ENCODE data around the gene TOM1L2.
"Not testable (repeated sequence)": the region's sequence is repeated elsewhere in the genome, so short reads cannot be mapped to it uniquely, and the experiment has no call there.

Gene TOM1L2

DNA sequence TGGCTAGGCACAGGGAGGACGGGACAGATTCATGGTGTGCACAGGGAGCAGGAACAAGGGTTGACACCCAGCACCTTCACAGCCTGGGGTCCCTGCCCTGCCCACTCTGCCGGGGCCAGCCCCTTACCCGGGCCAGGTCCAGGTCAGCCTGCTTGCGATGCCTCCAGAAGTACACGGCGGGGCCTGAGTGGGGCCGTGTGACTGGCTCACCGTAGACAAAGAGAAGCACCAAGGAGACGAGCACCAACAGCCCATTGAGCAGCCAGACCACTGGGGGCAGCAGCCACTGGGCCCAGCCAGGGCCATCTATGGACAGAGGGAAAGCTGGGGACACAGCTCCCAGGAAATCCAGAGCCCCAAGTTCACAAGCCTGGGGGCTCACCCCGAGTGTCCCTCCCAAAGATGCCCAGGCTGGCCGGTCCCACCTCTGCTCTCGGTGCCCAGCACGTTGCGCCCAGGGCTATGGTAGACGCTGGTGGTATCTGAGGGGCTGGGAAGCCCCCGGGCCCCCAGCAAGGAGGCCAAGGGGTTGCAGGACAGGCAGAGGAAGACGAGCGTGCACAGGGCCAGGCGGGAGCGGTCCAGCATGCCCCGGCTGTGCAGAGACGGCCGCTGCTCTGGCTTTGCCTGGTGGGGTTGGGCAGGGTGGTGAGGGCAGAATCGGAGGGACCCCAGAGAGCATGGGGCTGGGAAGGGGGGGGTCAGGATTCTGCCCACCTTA lies 155.2 kb downstream of the TOM1L2 start:
- no peak for DNase-seq (ENCODE audit: low read depth)

DNA sequence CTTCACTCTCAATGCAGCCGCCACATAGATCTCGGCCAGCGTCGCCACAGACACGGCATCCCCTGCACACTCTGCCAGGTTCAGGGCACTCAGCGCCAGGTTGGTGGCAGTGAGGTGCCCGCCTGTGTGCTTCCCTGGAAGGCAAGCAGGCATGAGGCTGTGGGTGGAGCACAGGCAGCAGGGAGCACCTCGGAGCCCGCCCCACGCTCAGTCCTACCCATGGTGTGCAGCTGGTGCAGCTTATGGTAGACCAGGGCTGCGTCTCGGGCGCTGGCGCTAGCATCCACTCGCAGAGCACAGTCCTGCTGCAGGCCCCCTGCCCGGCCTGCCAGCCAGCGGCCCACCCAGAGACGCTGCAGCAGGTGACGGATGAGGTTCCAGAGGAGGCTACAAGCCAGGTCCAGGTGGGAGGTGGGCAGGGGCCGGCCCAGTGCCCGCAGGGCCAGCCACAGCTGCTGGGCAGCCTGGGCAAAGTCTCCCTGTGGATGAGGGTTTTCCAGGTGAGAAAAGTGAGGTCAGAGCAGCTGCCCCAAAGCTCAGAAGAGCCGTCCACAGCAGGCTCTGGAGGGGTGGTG lies 155.9 kb downstream of the TOM1L2 start:
- no peak for DNase-seq (ENCODE audit: low read depth)

DNA sequence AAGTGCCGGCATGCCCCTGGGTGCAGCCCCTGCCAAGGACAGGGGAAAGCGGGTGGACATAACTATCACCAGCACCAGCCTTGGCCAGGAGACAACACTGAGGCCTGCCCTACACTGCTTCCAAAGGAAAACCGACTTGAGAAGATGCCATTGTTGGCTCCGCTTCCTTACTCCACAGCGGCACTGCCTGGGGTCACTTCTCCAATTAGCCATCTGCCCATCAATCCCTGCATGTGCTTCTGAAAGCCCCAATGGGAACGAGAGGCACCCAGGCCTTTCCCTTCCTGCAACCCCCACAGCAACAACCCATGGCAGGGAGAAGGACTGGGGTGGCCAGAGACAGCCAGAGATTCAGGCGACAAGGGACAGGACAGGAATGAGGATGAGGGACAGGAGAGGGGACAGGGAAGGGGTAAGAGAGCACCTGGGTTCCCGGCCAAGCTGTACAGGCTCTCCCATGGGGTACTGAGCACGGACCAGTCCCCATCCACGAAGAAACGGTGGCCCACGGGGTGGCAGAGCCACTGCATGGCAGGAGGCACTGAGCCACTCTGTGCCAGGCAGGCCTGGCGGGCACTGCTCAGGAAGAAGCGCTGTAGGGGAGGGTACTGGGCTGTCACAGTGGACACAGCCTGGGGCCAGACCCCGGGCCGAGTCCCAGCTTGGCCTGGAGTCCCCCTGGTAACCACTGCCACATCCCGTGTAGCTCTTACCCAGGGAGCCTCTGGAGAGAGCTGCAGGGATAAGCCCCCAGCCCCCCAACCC lies 156.6 kb downstream of the TOM1L2 start:
- DNase-seq (ENCODE audit: low read depth), result no peak

DNA sequence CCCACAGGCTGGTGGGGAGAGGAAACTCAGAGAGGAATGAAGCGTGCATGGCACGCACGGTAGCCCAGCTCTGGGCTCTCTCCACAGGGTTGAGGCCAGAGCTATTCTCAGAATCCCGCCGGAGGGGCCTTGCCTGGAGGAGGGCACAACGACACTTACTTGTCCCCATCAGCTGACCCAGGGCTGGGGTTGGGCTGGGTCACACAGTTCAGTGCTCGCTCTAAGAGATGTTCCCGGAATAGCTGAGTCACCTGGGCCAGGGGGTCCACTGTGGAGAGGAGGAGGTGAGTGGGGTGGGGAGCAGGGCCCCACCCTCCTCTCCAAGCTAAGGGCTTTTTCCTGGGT lies 157.2 kb downstream of the TOM1L2 start:
- DNase-seq (ENCODE audit: low read depth), result no peak

DNA sequence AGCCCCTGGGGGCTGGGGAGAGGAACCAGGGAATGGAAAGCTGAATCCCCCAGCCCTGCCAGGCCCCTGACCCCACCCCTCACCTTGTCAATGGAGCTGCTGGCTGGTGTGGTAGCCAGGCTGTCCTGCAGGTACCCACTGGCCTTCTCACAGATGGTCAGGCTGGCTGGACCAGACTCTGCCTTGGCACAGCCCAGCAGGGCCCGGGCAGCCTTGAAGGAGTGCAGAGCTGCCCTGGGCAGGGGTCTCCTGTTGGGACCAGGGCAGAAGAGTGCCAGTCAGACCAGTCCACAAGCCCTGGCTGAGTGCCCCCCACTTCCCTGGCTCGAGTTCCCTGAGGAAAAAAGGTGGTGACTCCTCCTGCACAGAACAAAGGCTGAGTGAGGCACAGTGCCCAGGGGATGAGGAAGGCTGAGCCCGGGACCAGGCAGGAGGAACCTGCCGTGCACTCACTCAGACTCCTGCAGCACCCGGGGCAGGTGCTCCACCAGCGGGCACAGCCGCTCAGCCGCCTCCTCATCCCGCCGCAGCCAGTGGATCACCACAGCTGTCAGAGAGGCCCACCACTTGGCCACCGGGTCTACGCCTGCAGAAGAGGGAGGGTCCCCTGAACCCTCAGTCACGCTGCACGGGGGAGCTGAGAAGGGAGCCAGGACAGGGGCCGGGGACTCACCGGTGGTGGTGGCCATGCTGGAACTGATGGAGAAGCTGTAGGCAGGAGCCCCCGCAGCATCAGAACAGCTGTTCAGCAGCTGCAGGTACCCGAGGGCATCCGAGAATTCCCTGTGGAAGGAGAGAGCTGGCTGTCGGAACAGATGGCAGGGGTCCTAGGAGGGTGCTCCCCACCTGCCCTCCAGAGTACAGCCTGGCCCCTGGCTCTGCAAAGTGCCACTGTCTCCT lies 157.8 kb downstream of the TOM1L2 start:
- no peak for DNase-seq (ENCODE audit: low read depth)

DNA sequence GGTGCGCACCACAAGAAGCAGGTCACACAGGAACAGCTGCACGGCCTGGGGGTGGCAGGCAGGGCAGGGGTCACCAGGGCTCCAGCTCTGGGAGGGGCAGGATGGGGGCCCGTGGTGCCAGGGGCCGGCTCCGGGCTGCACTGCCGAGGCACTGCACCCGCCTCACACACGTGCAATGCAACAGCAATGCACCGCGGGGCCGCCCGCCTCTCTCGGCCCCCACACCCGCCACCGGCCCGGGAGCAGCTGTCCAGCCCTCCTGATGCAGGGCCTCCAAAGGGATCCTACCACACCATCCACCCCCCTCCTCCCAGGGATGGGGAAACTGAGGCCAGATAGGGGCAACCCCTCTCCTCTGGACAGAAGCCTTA lies 158.5 kb downstream of the TOM1L2 start:
- no peak for DNase-seq (ENCODE audit: low read depth)

DNA sequence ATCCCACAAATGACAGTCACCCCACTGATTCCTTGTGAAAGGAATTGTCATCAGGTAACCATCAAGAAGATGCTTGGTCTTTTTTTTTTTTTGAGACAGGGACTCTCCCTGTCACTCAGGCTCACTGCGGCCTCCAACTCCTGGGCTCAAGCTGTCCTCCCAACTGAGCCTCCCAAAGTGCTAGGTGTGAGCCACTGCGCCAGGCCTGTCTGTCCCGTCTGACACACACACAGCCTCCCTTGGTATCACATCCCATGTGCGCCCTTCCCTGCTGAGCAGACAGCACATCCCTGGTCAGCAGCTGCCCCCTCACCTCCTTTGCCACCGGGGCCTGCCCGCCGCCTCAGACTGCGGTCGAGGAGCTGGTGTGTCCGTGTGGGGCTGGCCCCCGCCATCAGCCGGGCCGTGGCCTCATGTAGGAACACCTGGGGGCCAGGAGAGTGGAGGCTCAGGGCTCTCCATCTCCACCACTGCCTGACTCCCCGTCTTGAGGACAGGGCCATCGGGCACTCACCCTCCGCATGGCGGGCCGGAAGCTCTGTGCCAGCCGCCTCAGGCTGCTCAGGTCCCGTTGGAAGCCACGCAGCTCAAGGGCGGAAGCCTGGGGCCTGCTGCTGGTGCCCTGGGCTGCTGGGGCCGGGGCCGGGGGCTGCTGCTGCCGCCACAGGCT lies 159.0 kb downstream of the TOM1L2 start:
- DNase-seq (ENCODE audit: low read depth), result no peak

DNA sequence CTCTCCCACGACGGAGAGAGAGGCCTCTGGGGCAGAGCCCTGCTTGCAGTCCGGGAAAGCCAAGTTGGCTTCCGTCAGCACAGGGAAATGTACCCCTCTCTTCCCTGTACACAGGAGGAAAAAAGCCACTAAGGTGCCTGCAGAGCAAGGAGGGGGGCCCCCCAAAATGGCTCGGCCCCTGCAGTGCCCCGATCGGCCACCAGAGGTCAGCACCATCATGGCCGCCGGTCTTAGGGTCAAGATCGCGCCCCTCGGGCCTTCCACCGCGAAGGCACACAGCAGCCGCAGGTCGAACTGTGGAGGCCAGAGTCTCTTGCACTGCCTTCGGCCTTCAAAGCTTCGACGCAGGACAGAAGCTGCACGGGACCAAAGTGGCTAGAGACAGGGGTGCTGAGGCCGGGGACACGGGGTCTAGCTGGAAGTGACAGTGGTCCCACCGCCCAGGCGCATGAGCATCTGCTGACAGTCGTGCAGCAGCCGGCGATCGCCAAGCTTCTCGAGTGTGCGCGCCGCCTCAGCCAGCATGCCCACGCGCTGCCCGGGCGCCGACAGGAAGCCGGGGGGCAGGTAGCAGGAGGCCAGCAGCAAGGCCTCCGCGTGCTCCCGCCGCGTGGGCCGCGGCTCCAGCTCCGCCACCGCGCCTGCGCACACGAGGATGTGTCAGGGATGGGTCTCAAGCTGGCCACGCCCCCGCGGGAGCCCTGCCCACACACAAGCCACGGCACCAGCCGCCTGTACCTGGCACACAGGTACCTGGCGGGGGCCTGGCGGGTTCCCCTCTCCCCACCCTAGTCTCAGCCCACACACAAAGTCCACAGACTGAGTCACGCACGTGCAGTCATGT lies 159.8 kb downstream of the TOM1L2 start:
- peak; percentile 50 for DNase-seq (ENCODE audit: low read depth)

DNA sequence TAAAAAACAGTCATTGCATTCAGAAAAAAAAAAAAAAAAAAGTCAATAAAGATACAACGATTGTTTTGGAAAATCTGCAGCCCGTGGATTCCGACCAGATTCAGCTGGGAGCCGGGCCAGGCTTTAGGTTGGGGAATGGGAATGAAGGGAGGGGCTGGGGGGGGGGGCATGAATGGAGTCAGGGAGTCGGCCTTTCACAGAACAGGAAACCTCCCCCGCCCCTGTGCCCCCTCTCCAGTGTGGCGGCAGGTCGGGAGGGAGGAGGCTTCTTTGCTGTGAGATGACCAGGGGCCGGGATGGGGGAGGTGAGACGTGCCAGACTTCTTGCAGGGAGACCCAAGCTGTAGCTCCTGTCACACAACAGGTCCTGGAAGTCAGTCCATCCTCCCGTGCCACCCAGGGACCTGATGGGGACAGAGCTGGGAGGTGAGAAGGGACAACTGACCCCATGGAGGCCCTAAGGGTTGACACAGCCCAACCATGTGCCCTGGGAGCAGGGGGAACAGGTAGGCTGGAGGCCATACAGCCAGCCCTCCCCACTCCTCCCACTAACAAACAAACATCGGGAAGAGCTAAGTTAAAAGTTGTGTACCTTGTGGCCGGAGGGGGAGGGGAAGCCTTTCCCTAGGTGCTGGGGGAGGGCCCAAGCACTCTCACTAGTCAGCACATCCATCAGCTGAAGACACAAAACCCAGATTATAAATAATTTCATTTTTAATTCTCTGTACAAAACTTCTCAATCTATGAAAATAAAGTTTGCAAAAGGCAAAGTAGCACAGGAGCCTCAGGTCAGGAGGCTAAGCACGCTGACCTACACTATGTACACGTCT lies 160.6 kb downstream of the TOM1L2 start:
- DNase-seq (ENCODE audit: low read depth), result no peak

DNA sequence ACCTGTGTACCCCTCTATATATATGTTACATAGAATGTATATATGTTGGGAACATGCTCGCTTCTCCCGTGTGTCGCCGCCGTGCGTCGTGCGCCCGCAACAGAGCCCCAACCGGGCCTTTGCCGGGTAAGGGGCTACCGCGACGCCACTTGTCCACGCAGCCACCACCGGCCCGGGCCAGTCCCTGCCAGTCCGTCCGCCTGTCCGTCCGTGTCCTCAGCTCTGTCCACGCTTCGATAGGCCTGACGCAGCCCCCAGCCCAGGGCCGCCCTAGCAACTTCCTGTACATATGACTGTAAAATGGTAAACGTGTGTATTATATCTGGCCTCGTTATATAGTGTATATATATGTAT lies 161.3 kb downstream of the TOM1L2 start:
- DNase-seq (ENCODE audit: low read depth), result no peak

DNA sequence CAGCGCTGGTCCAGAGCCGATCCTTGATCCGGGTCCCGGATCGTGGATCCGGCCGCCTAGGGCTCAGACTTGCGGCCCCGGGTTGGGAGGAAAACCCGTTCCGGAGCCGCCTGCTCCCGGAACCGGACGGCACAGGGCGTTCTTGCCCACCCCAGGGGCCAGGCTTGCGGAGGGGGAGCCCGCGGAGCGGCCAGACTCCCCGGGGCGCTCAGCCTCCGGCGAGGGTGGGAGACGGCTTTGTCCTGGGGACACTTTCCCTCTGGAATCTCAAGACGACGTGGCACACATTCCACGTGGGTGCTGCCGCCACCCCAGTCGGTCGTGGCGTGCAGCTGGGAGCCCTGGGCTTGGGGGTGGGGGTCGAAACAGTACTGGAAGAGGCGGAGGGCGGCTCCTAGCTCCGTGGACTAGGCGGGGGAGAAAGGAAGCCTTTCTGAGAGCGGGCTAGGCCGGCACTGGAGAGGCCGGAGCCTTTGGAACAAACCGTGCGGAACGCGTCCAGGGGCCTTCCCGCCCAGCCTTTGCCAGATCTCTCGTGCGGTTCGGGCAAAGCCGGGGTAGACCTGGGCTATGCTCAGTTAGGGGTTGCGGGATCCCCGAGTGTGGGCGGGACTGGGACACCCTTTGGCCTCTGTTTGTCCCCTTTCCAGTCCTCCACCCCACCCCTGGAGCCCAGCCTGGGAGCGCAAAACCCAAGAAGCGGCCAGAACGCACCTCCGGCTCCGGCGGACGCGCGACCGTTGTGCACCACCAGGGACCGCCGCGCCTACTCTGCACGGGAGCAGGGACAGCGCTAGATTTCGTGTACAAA lies 161.9 kb downstream of the TOM1L2 start:
- no peak for DNase-seq (ENCODE audit: low read depth)

DNA sequence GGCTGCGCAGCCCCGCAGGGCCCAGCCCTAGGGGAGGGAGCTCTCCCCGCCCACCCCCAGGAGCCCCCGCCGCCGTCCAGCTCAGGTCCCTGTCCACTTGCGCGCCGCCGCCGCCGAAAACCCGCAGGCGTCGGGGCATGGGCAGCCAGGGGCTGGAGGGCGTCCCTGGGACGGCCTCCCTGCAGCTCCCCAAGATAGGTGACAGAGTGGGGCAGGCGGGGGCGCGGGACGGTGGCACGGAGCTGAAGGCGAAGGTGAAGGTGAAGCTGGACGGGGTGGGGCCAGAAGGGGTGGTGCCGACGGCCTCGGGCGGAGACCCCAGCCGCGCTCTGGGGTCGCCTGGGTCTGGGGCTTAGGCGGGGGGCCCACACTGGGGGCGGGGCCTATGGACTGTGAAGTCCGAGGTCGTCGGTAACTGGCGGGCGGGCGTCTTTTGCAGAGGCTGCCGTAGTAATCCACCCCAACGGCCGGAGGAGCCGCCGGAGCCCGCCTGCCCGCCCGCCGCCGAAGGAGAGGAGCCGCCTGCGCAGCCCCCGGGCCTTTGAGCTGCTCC lies 162.6 kb downstream of the TOM1L2 start:
- DNase-seq (ENCODE audit: low read depth), result no peak

DNA sequence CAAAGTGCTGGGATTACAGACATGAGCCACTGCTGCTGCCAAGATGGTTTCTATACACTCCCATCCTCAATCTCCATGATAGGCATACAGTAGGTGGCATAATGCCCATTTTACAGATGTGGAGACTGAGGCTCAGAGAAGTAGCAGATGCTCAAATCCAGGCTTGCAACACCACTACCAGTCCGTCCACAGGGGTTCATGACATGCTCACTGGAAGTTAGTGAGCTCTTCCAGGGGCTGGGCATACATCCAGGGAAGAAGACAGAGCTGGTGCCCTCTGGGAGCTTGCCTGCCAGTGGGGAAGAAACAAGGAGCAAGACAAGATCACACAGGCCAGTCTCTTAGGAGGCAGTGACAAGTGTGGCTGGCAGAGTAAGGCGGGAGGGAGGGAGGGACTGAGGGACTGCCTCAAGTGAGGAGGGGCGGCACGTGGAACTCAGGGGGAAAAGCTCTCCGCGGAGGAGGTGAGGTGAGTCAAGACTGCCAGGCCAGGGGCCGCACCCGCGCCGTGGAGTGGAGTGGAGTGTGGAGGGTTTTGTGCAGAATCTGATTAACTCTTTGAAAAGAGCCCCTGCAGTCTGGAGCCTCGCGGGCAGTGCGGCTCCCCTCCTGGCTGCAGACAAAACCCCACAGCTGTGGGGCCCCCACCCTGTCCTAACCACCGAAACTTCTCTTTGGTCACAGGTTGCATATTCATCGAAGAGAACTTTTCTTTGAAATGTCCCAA lies 163.3 kb downstream of the TOM1L2 start:
- DNase-seq (ENCODE audit: low read depth), result no peak

DNA sequence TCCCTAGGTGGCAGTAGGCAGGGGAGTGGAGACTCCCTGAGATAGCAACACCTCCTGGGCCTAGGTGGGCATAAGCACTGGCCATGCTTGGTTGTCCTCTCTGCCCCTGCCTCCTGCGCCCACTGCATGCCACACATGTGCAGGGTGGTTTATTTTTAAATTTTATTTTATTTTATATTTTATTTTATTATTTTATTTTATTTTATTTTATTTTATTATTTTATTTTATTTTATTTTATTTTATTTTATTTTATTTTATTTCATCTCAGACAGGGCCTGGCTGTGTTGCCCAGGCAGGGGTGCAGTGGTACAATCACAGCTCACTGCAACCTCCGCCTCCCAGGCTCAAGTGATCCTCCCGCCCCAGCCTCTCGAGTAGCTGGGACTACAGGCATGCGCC lies 164.0 kb downstream of the TOM1L2 start:
- not testable (repeated sequence) for DNase-seq (ENCODE audit: low read depth)

DNA sequence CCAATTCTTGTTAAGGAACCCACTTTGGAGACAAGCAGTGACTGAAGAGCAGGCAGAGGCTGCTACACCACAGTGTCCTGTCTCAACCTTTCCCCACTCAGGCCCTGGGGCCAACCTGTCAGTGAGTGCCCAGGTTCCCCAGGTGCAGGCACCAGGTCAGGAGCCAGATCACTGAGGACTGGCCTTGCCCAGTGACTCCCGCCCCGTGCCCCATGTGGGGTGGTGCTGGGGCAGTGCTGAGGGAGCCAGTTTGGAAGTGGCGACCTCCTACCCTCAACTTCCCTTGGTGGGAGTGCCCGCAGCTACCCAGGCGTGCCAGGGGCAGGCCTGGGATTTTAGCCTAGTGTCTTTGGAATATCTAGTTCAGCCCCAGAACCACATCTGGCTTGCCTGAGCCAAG lies 164.8 kb downstream of the TOM1L2 start:
- no peak for DNase-seq (ENCODE audit: low read depth)

DNA sequence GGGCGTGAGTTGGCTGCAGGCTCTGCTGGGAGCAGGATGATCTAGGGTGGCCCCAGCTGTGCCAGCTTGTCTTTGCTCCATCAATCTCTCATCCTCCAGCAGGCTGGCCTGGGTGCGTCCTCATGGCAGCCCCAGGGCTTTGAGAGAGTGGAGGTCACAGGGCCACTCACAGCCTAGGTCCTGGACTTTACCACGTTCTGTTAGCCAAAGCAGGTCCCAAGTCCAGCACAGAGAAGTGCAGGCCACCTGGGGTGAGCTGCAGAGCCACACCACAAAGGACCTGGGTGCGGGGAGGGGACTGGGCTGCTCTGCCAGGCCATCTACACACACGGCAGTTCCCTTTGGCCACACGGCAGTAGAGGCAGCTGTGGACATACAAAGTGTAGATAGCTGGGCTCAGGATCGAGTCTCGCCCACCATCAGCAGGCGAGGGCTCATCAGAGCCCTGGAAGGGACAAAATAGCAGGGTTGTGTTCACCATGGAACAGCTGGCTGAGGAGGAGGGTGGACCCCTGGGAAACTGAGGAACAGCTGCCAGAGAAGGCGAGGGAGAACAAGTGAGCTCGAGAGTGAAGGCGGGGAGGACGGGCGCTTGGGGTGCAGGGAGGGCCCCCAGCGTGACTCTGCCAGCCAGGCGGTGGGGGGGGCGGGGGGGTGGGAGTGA lies 165.5 kb downstream of the TOM1L2 start:
- DNase-seq (ENCODE audit: low read depth), result no peak

DNA sequence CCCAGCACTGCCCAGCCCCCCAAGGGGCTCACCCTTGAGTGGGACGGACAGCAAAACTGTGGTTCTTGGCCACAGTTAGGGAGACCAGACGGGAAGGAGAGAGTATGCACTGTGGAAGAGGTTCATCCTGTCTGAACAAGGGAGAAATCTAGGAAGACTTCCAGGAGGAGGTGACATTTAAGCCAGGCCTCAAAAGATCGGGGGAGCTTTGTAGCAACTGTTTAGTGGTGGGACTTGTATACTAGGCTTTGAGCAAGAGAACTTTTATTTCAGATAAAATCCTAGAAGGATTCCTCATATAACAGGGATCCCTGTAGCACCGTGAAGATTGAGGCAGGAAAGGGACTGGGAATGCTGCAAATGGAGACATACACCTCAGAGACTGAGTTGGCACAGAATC lies 166.2 kb downstream of the TOM1L2 start:
- no peak for DNase-seq (ENCODE audit: low read depth)

DNA sequence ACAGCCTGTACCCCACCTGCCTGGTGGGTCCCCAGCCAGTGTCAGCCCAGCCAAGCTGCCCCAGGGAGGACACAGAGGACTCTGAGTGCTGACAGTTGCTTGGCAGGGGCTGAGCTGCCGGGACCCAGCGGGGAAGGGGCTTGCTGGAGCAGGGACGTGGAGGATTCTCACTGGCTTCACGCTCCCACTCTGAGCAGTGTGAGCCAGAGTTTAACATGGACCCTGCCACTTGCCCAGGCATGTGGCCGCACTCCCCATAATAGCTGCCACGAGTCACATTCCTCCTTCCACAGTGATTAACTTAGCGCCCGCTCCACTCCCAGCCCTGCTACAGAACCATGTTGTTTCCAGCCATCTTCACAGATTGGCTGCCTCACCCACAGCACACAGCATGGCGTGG lies 166.6 kb downstream of the TOM1L2 start:
- no peak for DNase-seq (ENCODE audit: low read depth)
